Measurements from ENCODE around the gene OR52K1.
"Not testable (repeated sequence)": the region's sequence is repeated elsewhere in the genome, so short reads cannot be mapped to it uniquely, and the experiment has no call there.

OR52K1 gene

DNA sequence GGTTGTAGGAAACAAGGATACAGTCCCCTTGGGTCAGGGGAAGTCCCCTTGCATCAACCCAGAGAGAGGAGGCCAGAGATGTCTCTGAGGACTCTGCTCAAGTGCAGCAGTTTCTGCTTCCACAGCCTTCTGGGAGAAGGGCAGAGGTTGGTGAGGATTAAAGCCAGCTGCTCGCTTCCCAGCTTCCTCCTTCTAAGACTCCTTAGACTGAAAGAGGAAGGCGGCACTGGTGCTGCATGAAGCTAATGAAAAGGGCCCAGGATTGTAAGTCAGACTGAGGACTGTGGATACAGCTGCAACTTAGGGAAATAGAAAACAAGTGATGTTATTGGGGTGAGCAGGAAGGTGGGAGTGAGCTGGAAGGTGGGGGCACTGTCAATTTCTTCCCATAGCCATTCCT, at the start of gene OR52K1:
TSS of gene OR52K1 (plus strand) at position 202 of the 400 bp plus-strand sequence. CDS start 6,255 bp downstream, outside the sequence.
- DNase-seq (ENCODE audit: low read depth): no peak

DNA sequence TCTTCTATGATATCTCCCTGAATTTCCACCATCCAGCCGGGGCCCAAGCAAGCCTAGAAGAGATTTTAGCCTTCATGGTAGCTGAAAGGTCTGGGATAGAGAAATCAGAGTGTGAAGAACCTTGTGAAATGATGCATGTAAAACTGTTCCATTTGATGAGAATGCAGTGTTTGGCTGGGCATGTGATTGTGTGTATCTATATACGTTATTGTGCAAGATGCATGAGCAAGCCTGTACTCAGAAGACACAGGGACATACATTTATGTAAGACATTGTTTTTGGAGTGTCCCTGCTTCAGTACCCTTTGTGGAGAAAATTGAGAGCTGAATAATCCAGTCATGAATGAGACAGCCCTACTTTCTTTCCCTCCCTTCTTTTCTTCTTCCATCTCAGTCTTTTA, 48.6 kb upstream of the OR52K1 start:
- no peak for DNase-seq (ENCODE audit: low read depth)

- DNase-seq (ENCODE audit: low read depth): no peak
Measured at GRCh38 chr11:4436411-4436810, 46.0 kb upstream of the OR52K1 start.

DNA sequence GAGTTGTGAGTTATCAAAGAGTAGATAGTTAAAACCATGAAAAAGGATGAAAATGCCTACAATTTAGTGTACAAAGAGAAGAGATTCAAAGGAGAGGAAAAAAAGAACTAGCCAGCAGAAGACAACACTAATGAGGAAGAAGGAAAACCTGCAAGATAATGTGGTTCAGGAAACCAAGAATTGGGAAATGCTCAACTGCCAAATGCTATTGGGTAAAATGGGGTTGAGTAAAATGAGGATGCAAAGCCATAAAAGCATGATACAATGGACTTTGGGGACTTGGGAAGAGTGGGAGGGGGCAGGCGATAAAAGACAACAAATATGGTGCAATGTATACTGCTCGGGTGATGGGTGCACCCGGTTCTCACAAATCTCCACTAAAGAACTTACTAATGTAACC, 40.9 kb upstream of the OR52K1 start:
- no peak for DNase-seq (ENCODE audit: low read depth)

GRCh38 chr11:4443232-4443891, 39.1 kb upstream of the OR52K1 start:
- DNase-seq (ENCODE audit: low read depth): no peak

DNA sequence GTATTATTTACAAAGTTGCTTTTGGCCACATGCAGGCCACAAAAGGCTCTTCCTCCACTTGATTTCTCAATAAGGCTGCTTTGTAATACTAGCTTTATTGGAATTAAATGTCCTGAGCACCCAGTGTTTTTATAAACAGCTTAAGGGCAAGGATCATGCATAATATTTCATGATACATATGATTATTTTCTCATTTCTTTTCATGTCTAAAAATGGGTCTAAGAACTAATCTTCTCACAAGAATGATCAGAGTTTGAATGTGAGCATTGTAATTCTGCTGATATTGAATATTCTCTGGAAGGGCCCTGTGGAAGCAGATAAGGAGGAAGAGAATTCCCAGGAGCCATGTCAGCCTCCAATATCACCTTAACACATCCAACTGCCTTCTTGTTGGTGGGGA, 33.5 kb upstream of the OR52K1 start, which contains the start of gene OR52K2:
TSS of gene OR52K2 (plus strand) at position 301 of the 400 bp plus-strand sequence. CDS start at position 346, 45 bp downstream.
- no peak for DNase-seq (ENCODE audit: low read depth)

GRCh38 chr11:4453118-4453517, 29.3 kb upstream of the OR52K1 start:
- no peak for DNase-seq (ENCODE audit: low read depth)

- DNase-seq (ENCODE audit: low read depth): no peak
Measured at GRCh38 chr11:4454021-4454420, 28.4 kb upstream of the OR52K1 start.

DNA sequence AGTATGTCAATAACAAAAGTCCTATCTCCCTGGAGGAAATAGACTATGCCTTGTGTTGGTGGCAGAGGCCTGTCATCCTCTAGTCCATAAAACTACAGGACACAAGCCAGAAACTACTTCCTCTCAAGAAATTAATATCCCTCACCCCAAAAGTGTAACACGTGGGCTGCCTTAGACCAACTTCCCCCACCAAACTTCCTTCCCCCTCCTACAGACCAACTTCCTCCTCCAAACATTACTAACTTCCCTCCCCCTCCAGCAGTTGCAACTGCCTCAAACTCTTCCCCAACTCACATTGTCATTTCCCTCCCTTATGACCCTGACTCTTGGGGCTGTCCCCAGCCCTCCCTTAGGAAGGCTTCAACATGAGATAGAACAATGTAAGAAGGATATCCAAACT, 27.0 kb upstream of the OR52K1 start:
- no peak for DNase-seq (ENCODE audit: low read depth)

DNA sequence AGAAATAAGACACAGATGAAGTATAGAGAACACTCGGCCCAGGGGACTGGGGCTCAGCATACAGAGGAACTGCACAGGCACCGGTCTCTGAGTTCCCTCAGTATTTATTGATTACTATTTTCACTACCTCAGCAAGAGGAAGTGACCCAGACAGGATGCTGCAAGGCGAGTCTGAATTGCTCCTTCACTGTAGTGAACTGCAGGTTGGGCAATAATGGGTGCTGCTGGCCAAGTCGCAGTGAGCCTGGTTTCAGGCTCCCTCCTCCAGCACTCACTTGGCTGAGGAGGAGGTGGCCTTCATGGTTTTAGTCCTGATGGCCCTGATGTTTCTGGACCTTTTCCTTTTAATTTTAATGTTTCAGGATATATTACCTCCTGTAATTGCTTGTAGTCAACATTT, 22.9 kb upstream of the OR52K1 start:
- DNase-seq (ENCODE audit: low read depth): no peak

- no peak for DNase-seq (ENCODE audit: low read depth)
Measured at GRCh38 chr11:4460151-4460550, 22.3 kb upstream of the OR52K1 start.

DNA sequence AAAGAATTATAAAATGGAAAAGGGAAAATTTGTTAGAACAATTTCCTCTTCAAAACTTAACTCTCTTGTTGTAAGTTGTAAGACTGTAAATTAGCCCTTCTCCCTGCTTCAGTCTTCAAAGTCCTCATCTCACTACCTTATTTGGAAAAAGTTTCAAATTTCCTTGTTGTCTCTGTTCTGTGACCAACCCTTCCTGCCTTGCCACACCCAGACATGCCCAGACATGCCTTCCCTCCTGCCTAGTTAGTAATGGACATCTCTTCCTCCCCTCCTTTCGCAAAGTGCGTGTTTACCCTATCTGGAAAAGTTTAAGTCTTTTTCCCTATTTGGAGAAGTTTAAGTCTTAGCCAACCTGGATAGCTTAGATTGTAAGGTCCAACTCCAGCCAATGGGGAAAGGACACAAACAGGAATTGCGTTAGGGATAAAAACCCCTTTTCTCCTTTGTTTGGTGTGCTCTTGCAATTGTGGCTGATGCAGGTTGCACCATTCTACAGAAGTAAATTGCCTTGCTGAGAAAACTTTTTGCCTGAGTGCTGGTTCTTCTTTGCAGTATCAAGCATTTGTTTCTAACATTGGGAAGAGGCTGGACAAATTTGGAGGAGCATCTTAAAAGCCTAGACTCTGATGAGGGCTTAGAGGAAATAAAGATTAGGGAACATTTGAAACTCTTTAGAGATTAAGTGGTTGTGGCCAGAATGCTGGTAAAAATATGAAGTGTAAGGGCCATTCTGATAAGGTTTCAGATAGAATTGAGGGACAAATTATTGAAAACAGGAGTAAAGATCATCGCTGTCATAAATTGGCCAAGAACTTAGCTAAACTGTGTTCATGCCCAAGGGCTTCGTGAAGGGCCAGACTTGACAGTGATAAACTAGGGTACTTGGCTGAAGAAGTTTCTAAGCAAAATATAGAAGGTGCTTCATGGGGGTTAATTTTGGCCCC, 18.0 kb upstream of the OR52K1 start:
- no peak for DNase-seq (ENCODE audit: low read depth)

- no peak for DNase-seq (ENCODE audit: low read depth)
Measured at GRCh38 chr11:4465407-4465806, 17.0 kb upstream of the OR52K1 start.

- DNase-seq (ENCODE audit: low read depth): no peak
Measured at GRCh38 chr11:4466131-4466870, 16.1 kb upstream of the OR52K1 start.

GRCh38 chr11:4466871-4467442, 15.5 kb upstream of the OR52K1 start:
- no peak for DNase-seq (ENCODE audit: low read depth)

- no peak for DNase-seq (ENCODE audit: low read depth)
Measured at GRCh38 chr11:4467811-4468606, 14.4 kb upstream of the OR52K1 start.

DNA sequence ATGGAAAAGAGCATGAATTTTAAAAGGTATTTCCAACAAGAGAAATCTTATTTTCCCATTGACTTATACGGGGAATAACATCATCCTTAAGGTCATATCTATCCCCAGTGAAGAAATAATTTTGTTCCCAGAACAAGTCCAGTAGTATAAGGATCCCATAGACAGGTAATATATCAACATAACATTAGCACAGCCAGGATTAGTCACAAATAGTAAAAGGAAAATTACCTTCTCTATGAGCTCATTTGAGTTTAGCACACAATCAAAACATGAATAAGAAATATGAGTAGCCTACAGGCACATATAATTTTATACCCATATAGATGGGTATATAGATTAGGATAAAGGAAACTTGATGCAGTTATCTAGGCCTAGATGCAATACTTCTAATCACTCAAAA, 2.8 kb upstream of the OR52K1 start:
- DNase-seq (ENCODE audit: low read depth): no peak

DNA sequence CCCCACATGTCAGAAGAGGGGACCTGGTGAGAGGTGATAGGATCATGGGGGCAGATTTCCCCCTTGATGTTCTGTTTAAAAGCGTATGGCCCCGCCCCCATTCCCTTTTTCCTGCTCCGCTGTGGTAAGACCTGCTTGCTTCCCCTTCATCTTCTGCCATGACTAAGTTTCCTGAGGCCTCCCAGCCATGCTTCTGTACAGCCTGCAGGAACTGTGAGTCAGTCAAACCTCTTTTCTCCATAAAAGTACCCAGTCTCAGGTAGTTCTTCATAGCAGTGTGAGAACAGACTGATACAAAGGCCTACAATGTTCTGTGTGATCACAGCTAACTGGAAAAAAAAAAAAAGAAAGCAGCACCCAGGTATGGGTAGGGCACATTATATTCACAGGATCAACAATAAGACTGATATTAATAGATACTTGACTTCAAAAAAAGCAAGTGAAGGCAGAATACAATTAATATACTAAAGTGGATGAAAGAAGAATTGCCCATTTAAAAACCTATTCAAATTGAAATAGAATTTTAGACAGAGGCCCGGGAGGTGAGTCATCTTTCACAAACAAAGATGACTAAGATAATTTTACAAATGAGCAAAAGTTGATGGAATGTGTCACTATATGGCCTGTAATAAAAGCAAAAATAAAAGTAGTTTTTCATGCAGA, 1.7 kb upstream of the OR52K1 start:
- DNase-seq (ENCODE audit: low read depth): no peak

DNA sequence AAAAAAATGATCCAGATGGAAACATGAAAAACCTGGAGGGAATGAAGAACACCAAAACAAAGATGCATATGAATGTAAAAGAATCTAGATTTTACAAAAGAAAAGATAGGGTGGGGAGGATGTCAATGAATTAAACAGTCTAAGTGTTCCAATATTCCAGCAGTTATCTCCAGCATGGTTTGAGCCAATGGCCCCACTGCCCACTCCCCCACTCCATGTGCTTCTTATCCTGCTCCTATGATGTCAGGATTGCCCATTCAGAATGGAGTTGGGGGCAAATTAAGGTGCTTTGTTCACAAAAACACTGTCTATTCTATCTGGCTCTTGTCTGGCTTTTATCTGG, 1.2 kb upstream of the OR52K1 start:
- DNase-seq (ENCODE audit: low read depth): no peak

DNA sequence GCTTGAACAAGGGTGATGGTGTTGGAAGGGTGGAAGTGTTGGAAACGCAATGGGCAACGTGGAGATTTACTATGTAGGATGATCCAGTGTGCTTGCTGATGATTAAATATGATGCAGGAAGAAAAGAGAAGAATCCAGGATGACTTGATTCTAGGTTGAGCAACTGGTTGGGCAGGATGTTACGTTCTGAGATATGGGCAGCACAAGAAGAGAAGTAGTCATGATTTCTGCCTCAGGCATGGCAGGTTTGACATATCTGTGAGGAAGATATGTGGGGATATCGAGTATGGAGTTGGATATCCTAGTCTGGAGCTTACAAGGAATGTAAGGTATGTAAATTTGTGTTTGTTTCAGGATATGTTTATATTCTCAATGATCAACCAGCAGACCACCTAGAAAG, 1.9 kb downstream of the OR52K1 start:
- DNase-seq (ENCODE audit: low read depth): no peak

DNA sequence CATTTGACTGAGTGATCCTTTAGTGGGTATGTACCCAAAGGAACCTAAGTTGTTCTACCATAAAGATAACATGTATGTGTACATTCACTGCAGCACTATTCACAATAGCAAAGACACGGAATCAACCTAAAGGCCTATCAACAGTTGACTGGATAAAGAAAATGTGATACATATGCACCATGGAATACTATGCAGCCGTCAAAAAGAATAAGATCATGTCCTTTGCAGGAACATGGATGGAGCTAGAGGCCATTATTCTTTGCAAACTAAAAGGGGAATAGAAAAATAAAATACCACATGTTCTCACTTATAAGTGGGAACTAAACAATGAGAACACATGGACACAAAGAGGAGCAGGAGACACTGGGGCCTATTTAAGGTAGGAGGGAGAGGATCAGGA, 9.0 kb downstream of the OR52K1 start:
- DNase-seq (ENCODE audit: low read depth): not testable (repeated sequence)

Data from non-pigmented ciliary epithelial cell (primary cell).